SK-N-SH treated with all-trans-retinoic acid at 6 μM for 48 hours (cell line): ENCODE data around the gene RAMP1.

Experiments
- ATAC-seq: fragments of 200-7000 bp; cut with Tn5 transposase; 3 replicates; pipeline ENCODE4 v1.9.1; 2020; ENCODE audit warnings: mild to moderate bottlenecking, moderate library complexity
- ARNTL ChIP-seq: fragments of 450-650 bp; formaldehyde crosslinking; IDR thresholded peaks from 2 replicates; pipeline ENCODE4 v1.5.0; 2020; ENCODE audit warnings: low read depth, mild to moderate bottlenecking, moderate library complexity, borderline replicate concordance
- BACH2 ChIP-seq: fragments of 250-450 bp; sonication (Bioruptor Pico); IDR thresholded peaks from 2 replicates; pipeline ENCODE4 v1.9.0; 2021; ENCODE audit warnings: mild to moderate bottlenecking, borderline replicate concordance
- CREB5 ChIP-seq: fragments of 250-450 bp; sonication (Bioruptor Pico); IDR thresholded peaks from 2 replicates; pipeline ENCODE4 v1.5.1; 2020; ENCODE audit warnings: low read depth, mild to moderate bottlenecking, moderate library complexity
- CSDC2 ChIP-seq: fragments of 250-450 bp; sonication (Bioruptor Pico); IDR thresholded peaks from 2 replicates; pipeline ENCODE4 v1.5.0; 2020; ENCODE audit warnings: mild to moderate bottlenecking, moderate library complexity
- CSRNP3 ChIP-seq: fragments of 250-450 bp; sonication (Bioruptor Pico); IDR thresholded peaks from 2 replicates; pipeline ENCODE4 v1.5.1; 2021; ENCODE audit warnings: mild to moderate bottlenecking, moderate library complexity
- ESRRG ChIP-seq: fragments of 250-450 bp; sonication (Bioruptor Pico); IDR thresholded peaks from 2 replicates; pipeline ENCODE4 v1.6.1; 2021; ENCODE audit warnings: mild to moderate bottlenecking
- GLIS3 ChIP-seq: fragments of 250-450 bp; sonication (Bioruptor Pico); IDR thresholded peaks from 2 replicates; pipeline ENCODE4 v1.5.0; 2020; ENCODE audit warnings: mild to moderate bottlenecking, moderate library complexity
- ISL1 ChIP-seq: fragments of 250-450 bp; sonication (Bioruptor Pico); IDR thresholded peaks from 2 replicates; pipeline ENCODE4 v2.1.2; 2022; ENCODE audit warnings: mild to moderate bottlenecking, moderate library complexity
- OSR1 ChIP-seq: fragments of 250-450 bp; sonication (Bioruptor Pico); IDR thresholded peaks from 2 replicates; pipeline ENCODE4 v1.8.0; 2022; ENCODE audit warnings: moderate library complexity, mild to moderate bottlenecking, inconsistent platforms
- PATZ1 ChIP-seq: fragments of 250-450 bp; sonication (Bioruptor Pico); IDR thresholded peaks from 2 replicates; pipeline ENCODE4 v1.8.0; 2020; ENCODE audit warnings: mild to moderate bottlenecking, moderate library complexity, borderline replicate concordance
- POU6F1 ChIP-seq: fragments of 250-450 bp; sonication (Bioruptor Pico); IDR thresholded peaks from 2 replicates; pipeline ENCODE4 v1.8.0; 2021; ENCODE audit warnings: low read depth, mild to moderate bottlenecking, moderate library complexity, borderline replicate concordance
- PPARA ChIP-seq: fragments of 250-450 bp; sonication (Bioruptor Pico); IDR thresholded peaks from 2 replicates; pipeline ENCODE4 v1.5.0; 2020; ENCODE audit warnings: mild to moderate bottlenecking, borderline replicate concordance
- RARB ChIP-seq: fragments of 250-450 bp; sonication (Bioruptor Pico); IDR thresholded peaks from 2 replicates; pipeline ENCODE4 v1.8.0; 2021; ENCODE audit warnings: mild to moderate bottlenecking, moderate library complexity
- SNAI2 ChIP-seq: fragments of 250-450 bp; sonication (Bioruptor Pico); IDR thresholded peaks from 2 replicates; pipeline ENCODE4 v1.5.0; 2020; ENCODE audit warnings: mild to moderate bottlenecking, moderate library complexity
- TCF4 ChIP-seq: fragments of 250-450 bp; sonication (Bioruptor Pico); IDR thresholded peaks from 2 replicates; pipeline ENCODE4 v1.8.0; 2021; ENCODE audit warnings: mild to moderate bottlenecking, moderate library complexity, borderline replicate concordance
- TOX ChIP-seq: fragments of 250-450 bp; sonication (Bioruptor Pico); IDR thresholded peaks from 2 replicates; pipeline ENCODE4 v1.8.0; 2021; ENCODE audit warnings: mild to moderate bottlenecking, moderate library complexity, borderline replicate concordance
- TSHZ2 ChIP-seq: fragments of 250-450 bp; sonication (Bioruptor Pico); IDR thresholded peaks from 2 replicates; pipeline ENCODE4 v1.5.0; 2020; ENCODE audit warnings: mild to moderate bottlenecking, moderate library complexity
- ZC3H10 ChIP-seq: fragments of 250-450 bp; sonication (Bioruptor Pico); IDR thresholded peaks from 2 replicates; pipeline ENCODE4 v1.5.1; 2021; ENCODE audit warnings: mild to moderate bottlenecking, moderate library complexity
- ZFP3 ChIP-seq: fragments of 250-450 bp; sonication (Bioruptor Pico); IDR thresholded peaks from 2 replicates; pipeline ENCODE4 v1.5.0; 2020; ENCODE audit warnings: mild to moderate bottlenecking, moderate library complexity
- ZFP30 ChIP-seq: fragments of 450-650 bp; formaldehyde crosslinking; IDR thresholded peaks from 2 replicates; pipeline ENCODE4 v1.5.0; 2022; ENCODE audit warnings: mild to moderate bottlenecking, moderate library complexity
- ZNF565 ChIP-seq: fragments of 450-650 bp; formaldehyde crosslinking; conservative IDR thresholded peaks from 2 replicates; pipeline ENCODE4 v1.5.0; 2020; ENCODE audit warnings: low read depth, mild to moderate bottlenecking, moderate library complexity
- ZNF8 ChIP-seq: fragments of 450-650 bp; formaldehyde crosslinking; IDR thresholded peaks from 2 replicates; pipeline ENCODE4 v1.5.0; 2020; ENCODE audit warnings: mild to moderate bottlenecking, moderate library complexity

Gene RAMP1

GRCh38 chr2:237932731-237933131, 73.3 kb downstream of the RAMP1 start (continued):
- no peak for TF ChIP-seq CSRNP3 (CRISPR knock-in tag)
- no peak for TF ChIP-seq ZNF8 (CRISPR knock-in tag)
- TF ChIP-seq ZC3H10 (CRISPR knock-in tag), result no peak

- TF ChIP-seq ESRRG (CRISPR knock-in tag) (no peak), ZFP3 (CRISPR knock-in tag) (no peak)
- ATAC-seq, result no peak
These were observed 74.8 kb downstream of the RAMP1 start for GRCh38 chr2:237934186-237934585.

GRCh38 chr2:237935740-237936452, 76.5 kb downstream of the RAMP1 start:
- TF ChIP-seq OSR1 (CRISPR knock-in tag) (no peak), ZNF8 (CRISPR knock-in tag) (no peak), ISL1 (CRISPR knock-in tag) (no peak), RARB (CRISPR knock-in tag) (no peak), CSDC2 (no peak), ZC3H10 (CRISPR knock-in tag) (no peak), ESRRG (CRISPR knock-in tag) (no peak), SNAI2 (CRISPR knock-in tag) (no peak), CSRNP3 (CRISPR knock-in tag) (no peak), BACH2 (CRISPR knock-in tag) (no peak), PATZ1 (CRISPR knock-in tag) (no peak), ARNTL (CRISPR knock-in tag) (no peak), ZFP30 (CRISPR knock-in tag) (no peak), TSHZ2 (CRISPR knock-in tag) (no peak), GLIS3 (CRISPR knock-in tag) (no peak), ZNF565 (CRISPR knock-in tag) (no peak), CREB5 (CRISPR knock-in tag) (no peak), PPARA (CRISPR knock-in tag) (no peak), TCF4 (CRISPR knock-in tag) (no peak)
- TF ChIP-seq, all 23 proteins: peak for 0
- no peak for ATAC-seq

GRCh38 chr2:237939251-237939650, 79.8 kb downstream of the RAMP1 start:
- no peak for TF ChIP-seq CSDC2
- no peak for TF ChIP-seq ZNF565 (CRISPR knock-in tag)
- TF ChIP-seq BACH2 (CRISPR knock-in tag), result no peak
- no peak for TF ChIP-seq TOX
- no peak for TF ChIP-seq PPARA (CRISPR knock-in tag)
- no peak for TF ChIP-seq SNAI2 (CRISPR knock-in tag)
- TF ChIP-seq GLIS3 (CRISPR knock-in tag), result no peak
- TF ChIP-seq ZFP30 (CRISPR knock-in tag), result no peak
- TF ChIP-seq POU6F1 (CRISPR knock-in tag), result no peak
- ATAC-seq, result no peak
